NCI-H2196 (cell line): ENCODE measurements around the gene TGFBR3.

Source experiments
- DNase-seq: peaks from one replicate; lab custom pipeline; 2025; ENCODE audit not compliant: unreplicated experiment; lab: John Stamatoyannopoulos, UW

Gene TGFBR3

GRCh38 chr1:91827459-91828321 lies 58.3 kb downstream of the TGFBR3 start:
- peak; percentile 39 for DNase-seq

- DNase-seq = no peak
Observed at GRCh38 chr1:91827087-91827458, 58.9 kb downstream of the TGFBR3 start.

DNA sequence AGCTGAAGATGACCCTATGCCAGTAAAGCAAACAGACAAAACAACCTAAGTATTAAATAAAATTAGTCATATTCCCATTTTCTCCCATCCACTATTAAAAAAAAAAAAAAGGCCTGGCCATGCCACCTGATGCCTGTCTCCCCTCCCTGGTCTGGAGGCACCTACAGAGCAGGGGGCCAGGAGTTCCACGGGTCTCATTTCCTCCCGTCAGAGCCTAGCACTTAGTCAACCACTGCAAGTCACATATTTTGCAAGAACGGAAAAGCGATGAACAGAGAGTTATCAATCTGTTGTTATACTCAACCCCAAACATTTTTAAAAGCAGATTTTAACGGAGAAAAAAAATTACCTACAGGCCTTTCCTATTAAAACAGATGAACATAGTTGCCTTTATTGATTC lies 59.3 kb downstream of the TGFBR3 start:
- no peak for DNase-seq

GRCh38 chr1:91826248-91826647 lies 59.7 kb downstream of the TGFBR3 start:
- no peak for DNase-seq

- no peak for DNase-seq
Observed at GRCh38 chr1:91821126-91821868, 64.7 kb downstream of the TGFBR3 start.

GRCh38 chr1:91819038-91819788 lies 66.7 kb downstream of the TGFBR3 start:
- DNase-seq = no peak

DNA sequence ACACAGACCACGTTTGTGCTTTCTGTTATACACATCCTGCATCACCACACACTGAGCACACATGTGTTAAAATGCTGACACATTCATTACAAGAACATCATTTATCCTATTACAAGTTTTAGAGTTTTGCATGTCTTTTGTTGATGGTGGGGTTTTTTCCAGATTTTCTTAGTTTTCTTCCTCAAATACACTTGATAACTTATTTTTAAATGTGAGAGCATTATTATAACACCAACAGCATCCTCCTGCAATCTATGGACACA lies 67.3 kb downstream of the TGFBR3 start:
- DNase-seq = no peak

DNA sequence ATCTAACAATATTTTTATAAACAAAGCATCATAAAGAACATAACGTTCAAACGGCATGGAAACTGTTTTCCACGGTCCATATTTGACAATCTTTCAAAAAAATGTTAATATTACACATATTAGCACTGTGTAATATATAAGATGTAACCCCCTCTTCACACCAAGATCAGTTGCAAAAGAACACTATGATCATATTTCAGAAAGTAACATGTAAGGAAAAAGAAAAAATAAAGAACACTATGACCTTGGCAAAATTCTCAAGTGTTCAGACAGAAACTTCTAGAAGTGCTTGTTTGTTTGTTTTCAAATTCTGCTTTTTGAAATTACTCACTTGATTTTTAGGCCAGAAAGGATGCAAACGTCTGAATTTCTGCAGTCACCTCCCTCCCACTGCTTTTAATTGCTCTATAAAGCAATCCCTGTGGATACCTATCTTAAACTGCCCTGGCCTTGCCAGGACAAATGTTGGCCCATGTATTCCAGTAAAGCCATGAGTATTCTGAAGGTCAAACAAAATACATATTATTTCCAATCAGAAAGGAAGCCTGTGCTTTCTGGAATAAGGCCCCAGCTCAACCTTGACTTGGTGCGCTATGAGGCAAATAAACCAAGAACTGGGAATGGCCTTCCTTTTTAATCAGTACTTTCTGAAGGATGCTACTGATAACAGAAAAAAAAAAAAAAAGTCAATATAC lies 68.6 kb downstream of the TGFBR3 start:
- no peak for DNase-seq

GRCh38 chr1:91816031-91816430 lies 69.9 kb downstream of the TGFBR3 start:
- DNase-seq = no peak

DNA sequence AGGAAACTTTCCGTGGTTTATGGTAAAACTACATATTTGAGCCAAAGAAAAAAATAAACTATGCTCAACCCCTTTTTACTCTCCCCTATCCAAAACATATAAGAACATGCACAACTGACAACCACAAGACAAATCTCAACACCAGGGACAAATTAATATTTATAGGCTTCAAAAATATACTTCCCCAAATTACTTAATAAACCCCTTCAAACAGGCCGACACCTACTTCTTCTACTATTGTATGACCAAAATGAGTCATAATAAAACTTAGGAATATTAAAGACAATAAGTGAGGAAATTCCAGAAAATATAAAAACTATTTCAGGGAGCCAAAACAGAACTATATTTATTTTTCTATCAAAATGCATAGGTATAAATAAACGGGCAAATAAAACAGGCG lies 71.5 kb downstream of the TGFBR3 start:
- DNase-seq = no peak

GRCh38 chr1:91813813-91814212 lies 72.1 kb downstream of the TGFBR3 start:
- DNase-seq = no peak

GRCh38 chr1:91811363-91812025 lies 74.5 kb downstream of the TGFBR3 start:
- DNase-seq = no peak

- DNase-seq = no peak
Observed at GRCh38 chr1:91809317-91809716, 76.6 kb downstream of the TGFBR3 start.

DNA sequence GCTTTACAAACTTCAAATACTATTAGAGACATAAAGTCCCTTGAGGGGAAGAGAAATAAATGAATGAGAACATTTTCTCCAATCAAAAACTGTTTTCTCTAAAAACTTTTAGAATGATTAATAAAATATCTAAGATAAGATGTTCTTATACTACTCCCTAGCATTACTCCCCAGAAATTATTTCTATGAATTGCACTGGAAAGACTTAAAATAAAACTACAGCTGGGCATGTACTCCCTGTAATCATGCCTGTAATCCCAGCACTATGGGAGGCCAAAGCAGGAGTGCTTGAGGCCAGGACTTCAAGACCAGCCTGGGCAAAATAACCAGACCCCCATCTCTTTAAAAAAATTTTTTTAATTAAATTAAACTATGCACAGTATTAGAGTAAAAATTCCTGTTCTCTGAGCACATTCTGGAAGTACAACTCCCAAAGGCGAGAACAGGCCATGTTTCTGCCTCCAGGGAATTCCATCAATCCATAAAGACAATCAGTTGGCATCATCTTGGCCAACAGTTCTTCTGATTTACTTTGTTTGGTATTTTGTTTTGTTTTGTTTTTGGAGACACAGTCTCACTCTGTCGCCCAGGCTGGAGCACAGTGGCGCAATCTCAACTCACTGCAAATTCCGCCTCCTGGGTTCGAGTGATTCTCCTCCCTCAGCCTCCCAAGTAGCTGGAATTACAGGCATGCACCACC lies 77.9 kb downstream of the TGFBR3 start:
- no peak for DNase-seq

GRCh38 chr1:91806769-91807700 lies 78.9 kb downstream of the TGFBR3 start:
- DNase-seq = no peak

GRCh38 chr1:91806181-91806768 lies 79.7 kb downstream of the TGFBR3 start:
- no peak for DNase-seq

GRCh38 chr1:91805311-91805801 lies 80.6 kb downstream of the TGFBR3 start:
- DNase-seq = no peak

GRCh38 chr1:91804546-91805023 lies 81.4 kb downstream of the TGFBR3 start:
- DNase-seq = no peak
